HG03565 (cell line): ENCODE results near the gene ADAM10.
"Not testable (repeated sequence)": the region's sequence is repeated elsewhere in the genome, so short reads cannot be mapped to it uniquely, and the experiment has no call there.

ENCODE experiments used
- ATAC-seq: cut with Tn5 transposase; IDR thresholded peaks from one replicate; pipeline ENCODE4 v1.9.1; 2021; ENCODE audit warnings: mild to moderate bottlenecking, moderate library complexity; ENCODE audit not compliant: unreplicated experiment

Gene ADAM10

GRCh38 chr15:58611731-58612676 lies 137.5 kb downstream of the ADAM10 start:
- no peak for ATAC-seq

GRCh38 chr15:58608711-58609110 lies 140.8 kb downstream of the ADAM10 start:
- no peak for ATAC-seq

- ATAC-seq = no peak
Measured at GRCh38 chr15:58608129-58608590, 141.3 kb downstream of the ADAM10 start.

GRCh38 chr15:58606577-58607080 lies 142.9 kb downstream of the ADAM10 start:
- ATAC-seq = no peak

- no peak for ATAC-seq
Measured at GRCh38 chr15:58605931-58606530, 143.5 kb downstream of the ADAM10 start.

- no peak for ATAC-seq
Measured at GRCh38 chr15:58604455-58604923, 145.0 kb downstream of the ADAM10 start.

GRCh38 chr15:58603927-58604326 lies 145.6 kb downstream of the ADAM10 start:
- not testable (repeated sequence) for ATAC-seq

- no peak for ATAC-seq
Measured at GRCh38 chr15:58602823-58603222, 146.7 kb downstream of the ADAM10 start.

GRCh38 chr15:58598829-58599210 lies 150.7 kb downstream of the ADAM10 start:
- no peak for ATAC-seq

GRCh38 chr15:58597943-58598828 lies 151.3 kb downstream of the ADAM10 start:
- ATAC-seq = no peak

GRCh38 chr15:58595516-58596263 lies 153.8 kb downstream of the ADAM10 start:
- no peak for ATAC-seq

- ATAC-seq = no peak
Measured at GRCh38 chr15:58594898-58595297, 154.6 kb downstream of the ADAM10 start.

GRCh38 chr15:58593870-58594269 lies 155.6 kb downstream of the ADAM10 start:
- ATAC-seq = no peak

GRCh38 chr15:58590926-58591325 lies 158.6 kb downstream of the ADAM10 start:
- ATAC-seq = no peak

GRCh38 chr15:58590236-58590635 lies 159.3 kb downstream of the ADAM10 start:
- no peak for ATAC-seq

GRCh38 chr15:58589047-58589446 lies 160.5 kb downstream of the ADAM10 start:
- ATAC-seq = no peak

GRCh38 chr15:58588096-58588495 lies 161.4 kb downstream of the ADAM10 start:
- no peak for ATAC-seq

GRCh38 chr15:58587486-58587885 lies 162.0 kb downstream of the ADAM10 start:
- no peak for ATAC-seq

- no peak for ATAC-seq
Measured at GRCh38 chr15:58585693-58586443, 163.6 kb downstream of the ADAM10 start.
